ENCODE measurements around the gene TRIP12. TPM values are rescaled to one million over a fixed set of nuclear protein-coding genes. Genes with fewer than 3 reads are reported as not detected.
A peak's percentile ranks its signal among the peaks of the same experiment; 100 is the strongest.

Gene TRIP12
- total RNA-seq, 1 experiment from 2014 or later = 175 TPM

DNA sequence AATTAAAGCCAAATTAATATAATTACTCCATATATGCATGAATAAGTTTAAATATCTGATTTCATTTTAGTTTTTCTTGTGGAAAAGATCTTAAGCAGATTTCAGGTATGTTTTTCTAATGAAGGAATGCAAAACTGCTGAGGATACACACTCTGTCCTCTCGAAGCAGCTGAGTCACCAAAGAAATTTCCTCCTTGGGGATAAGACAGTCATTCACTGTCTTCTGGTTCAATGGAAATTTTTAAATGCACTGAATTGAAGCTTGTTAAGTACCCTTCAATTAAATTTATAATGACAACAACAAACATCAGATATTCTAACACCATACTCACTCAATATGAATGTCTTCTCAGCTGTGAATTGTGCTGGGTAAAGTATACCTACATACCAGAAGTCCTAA lies 106.0 kb downstream of the TRIP12 start:
- H3K9me3 ChIP-seq (ENCODE audit: control insufficient read depth in 1 of 2, insufficient read depth in 1 of 2, low read depth in 1 of 2, low read length in 2 of 2) = no peaks in the 10 kb centered on the region
- no peak overlapping the region for H2AFZ ChIP-seq (ENCODE audit: low read depth, low read length, poor library complexity, severe bottlenecking)
- intact Hi-C loops (cut with micrococcal nuclease) = no loop called here
- H4K20me1 ChIP-seq (ENCODE audit: insufficient read depth) = peaks cover 8% of the 10 kb centered on the region; the same call in 1 of the 2 replicates
- TF ChIP-seq SP1 (IDR thresholded peaks at IDR 0.05; ENCODE audit: low read depth) = no peak
- TF ChIP-seq, protein P1, sequence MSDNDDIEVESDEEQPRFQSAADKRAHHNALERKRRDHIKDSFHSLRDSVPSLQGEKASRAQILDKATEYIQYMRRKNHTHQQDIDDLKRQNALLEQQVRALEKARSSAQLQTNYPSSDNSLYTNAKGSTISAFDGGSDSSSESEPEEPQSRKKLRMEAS (IDR thresholded peaks at IDR 0.05) = no peak
- TF ChIP-seq SRF (IDR thresholded peaks at IDR 0.05; ENCODE audit: low read depth) = no peak
- TF ChIP-seq ELF1 (IDR thresholded peaks at IDR 0.05; ENCODE audit: borderline replicate concordance, low read depth) = no peak
- TF ChIP-seq CEBPB (IDR thresholded peaks at IDR 0.05; ENCODE audit: low read depth) = no peak
- TF ChIP-seq YY1 (IDR thresholded peaks at IDR 0.05; ENCODE audit: extremely low read depth, insufficient replicate concordance, low read depth, low read length) = no peak
- TF ChIP-seq CBX3 (IDR thresholded peaks at IDR 0.05; ENCODE audit: low read depth) = no peak
- TF ChIP-seq EZH2 (IDR thresholded peaks at IDR 0.05) = no peak
- no peak for TF ChIP-seq ZFX (IDR thresholded peaks at IDR 0.05)
- TF ChIP-seq RAD21 (IDR thresholded peaks at IDR 0.05; ENCODE audit: low read depth) = no peak
- TF ChIP-seq POLR2AphosphoS5 (IDR thresholded peaks at IDR 0.05; ENCODE audit: low read depth, low read length) = no peak
- TF ChIP-seq, protein P2, sequence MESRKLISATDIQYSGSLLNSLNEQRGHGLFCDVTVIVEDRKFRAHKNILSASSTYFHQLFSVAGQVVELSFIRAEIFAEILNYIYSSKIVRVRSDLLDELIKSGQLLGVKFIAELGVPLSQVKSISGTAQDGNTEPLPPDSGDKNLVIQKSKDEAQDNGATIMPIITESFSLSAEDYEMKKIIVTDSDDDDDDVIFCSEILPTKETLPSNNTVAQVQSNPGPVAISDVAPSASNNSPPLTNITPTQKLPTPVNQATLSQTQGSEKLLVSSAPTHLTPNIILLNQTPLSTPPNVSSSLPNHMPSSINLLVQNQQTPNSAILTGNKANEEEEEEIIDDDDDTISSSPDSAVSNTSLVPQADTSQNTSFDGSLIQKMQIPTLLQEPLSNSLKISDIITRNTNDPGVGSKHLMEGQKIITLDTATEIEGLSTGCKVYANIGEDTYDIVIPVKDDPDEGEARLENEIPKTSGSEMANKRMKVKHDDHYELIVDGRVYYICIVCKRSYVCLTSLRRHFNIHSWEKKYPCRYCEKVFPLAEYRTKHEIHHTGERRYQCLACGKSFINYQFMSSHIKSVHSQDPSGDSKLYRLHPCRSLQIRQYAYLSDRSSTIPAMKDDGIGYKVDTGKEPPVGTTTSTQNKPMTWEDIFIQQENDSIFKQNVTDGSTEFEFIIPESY (IDR thresholded peaks at IDR 0.05; ENCODE audit: extremely low read depth, insufficient replicate concordance, low read length) = no peak
- no peak for TF ChIP-seq EZH2phosphoT487 (IDR thresholded peaks at IDR 0.05; ENCODE audit: borderline replicate concordance)
- TF ChIP-seq POLR2A (IDR thresholded peaks at IDR 0.05; ENCODE audit: borderline replicate concordance, extremely low read depth, insufficient read depth, insufficient read length) = no peak
- no peak for TF ChIP-seq EGR1 (IDR thresholded peaks at IDR 0.05; ENCODE audit: low read depth)
- no peak for TF ChIP-seq FOSL1 (IDR thresholded peaks at IDR 0.05; ENCODE audit: low read depth)
- TF ChIP-seq, protein P3, sequence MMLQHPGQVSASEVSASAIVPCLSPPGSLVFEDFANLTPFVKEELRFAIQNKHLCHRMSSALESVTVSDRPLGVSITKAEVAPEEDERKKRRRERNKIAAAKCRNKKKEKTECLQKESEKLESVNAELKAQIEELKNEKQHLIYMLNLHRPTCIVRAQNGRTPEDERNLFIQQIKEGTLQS (IDR thresholded peaks at IDR 0.05) = no peak
- TF ChIP-seq ZNF274 (IDR thresholded peaks at IDR 0.05; ENCODE audit: low read depth, low read length) = no peak
- no peak for TF ChIP-seq SIN3A (IDR thresholded peaks at IDR 0.05; ENCODE audit: low read depth)
- H3K27ac ChIP-seq (ENCODE audit: low read depth, low read length) = no peak overlapping the region
- POLR2A ChIA-PET = no interaction called here
- ATAC-seq (peak; percentile 61; the same call in 1 of the 2 replicates), DNase-seq (ENCODE audit: low read depth, low spot score) (peak; percentile 3)
- H3K9ac ChIP-seq (ENCODE audit: low read length) = no peak overlapping the region
- no peaks in the 10 kb centered on the region for H3K27me3 ChIP-seq (ENCODE audit: insufficient read depth, low read length)
- H3K79me2 ChIP-seq (ENCODE audit: insufficient read depth, low read length) = no peaks in the 10 kb centered on the region
- no peaks in the 10 kb centered on the region for H3K9me2 ChIP-seq (ENCODE audit: insufficient read depth)
- RAD21 ChIA-PET (ENCODE audit: low non-redundant PET in 1 of 2, low total read pairs in 2 of 2, uncharacterized antibody in 2 of 2, unreplicated experiment in 2 of 2) = no interaction called here
- H3K36me3 ChIP-seq (ENCODE audit: control insufficient read depth in 1 of 2, insufficient read depth in 2 of 2, low read length in 2 of 2) = peaks cover 14 to 18% of the 10 kb centered on the region in 2 experiments; a peak in 3 of 4 replicates
- H3K4me2 ChIP-seq (ENCODE audit: low read length) = peak overlapping the region; percentile 7; the same call in 1 of the 2 replicates
- CTCF ChIA-PET = interaction anchor here (1.6 kb wide), 1 partner anchor 15 kb away, joined by 5 read pairs; no protein-coding TSS in a partner anchor
- peaks cover 0 to 7% of the 10 kb centered on the region in 2 experiments; a peak in 1 of 4 replicates for H3K4me1 ChIP-seq (ENCODE audit: control insufficient read depth in 1 of 2, insufficient read depth in 2 of 2, low read length in 2 of 2)
- BruUV-seq (replicated peaks) = no TSS peak
- H3K4me3 ChIP-seq (replicated peaks in 1 of 2; ENCODE audit: low read depth in 1 of 2, low read length in 2 of 2) = no peak overlapping the region
